Stimulated activated CD8-positive, alpha-beta memory T cell treated with anti-CD3 and anti-CD28 coated beads, Interleukin-12 subunit alpha, Interleukin-12 subunit beta, amount 100 ng/mL, for 1 hour (primary cell): ENCODE measurements around the gene POP7.
"Not testable (repeated sequence)": the region's sequence is repeated elsewhere in the genome, so short reads cannot be mapped to it uniquely, and the experiment has no call there.

Source experiments
- DNase-seq: peaks from one replicate; pipeline ENCODE4 v3.0.0-alpha.2; 2020; ENCODE audit warnings: low read depth

The POP7 gene

GRCh38 chr7:100691676-100692577 is 14.0 kb upstream of the POP7 start:
- DNase-seq, result peak; percentile 70

- DNase-seq, result no peak
Measured at GRCh38 chr7:100692578-100692961, 13.4 kb upstream of the POP7 start.

DNA sequence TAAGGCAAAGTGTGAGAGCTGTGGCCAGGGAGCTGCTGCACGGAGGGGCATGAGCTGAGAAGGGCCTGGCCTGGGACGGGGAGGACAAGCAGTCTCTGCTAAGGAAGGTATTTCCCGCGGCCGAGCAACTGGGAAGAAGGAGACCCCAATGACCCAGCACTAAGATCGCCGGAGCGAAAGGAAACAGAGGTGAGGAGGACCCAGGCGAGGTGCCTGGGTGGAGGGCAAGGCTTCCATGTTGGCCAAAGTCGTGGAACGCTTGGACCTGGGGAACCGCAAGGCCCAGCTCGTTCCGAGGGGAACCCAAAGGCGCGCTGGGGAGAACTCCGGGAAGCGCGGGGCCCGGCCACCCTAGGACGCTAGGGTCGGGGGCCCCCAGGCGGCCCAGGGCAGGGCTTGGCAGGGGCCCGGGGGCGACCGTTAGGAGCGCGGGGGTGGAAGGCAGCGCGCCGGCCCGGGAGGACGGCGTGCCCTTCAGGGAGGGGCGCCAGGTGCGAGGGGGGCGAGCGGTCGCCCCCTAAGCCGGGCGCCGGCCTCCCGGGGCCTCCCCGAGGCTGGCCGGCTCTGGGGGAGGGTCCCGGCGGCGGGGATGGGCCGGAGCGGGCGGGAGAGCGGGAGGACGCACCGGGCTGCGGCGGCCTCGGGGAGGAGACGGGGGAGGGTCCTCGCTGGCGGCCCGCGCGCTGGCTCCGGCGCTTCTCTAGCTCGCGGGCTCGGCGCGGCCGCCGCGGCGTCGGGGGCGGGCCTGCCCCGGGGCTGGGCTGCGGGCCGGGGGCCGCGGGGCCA is 12.4 kb upstream of the POP7 start:
- DNase-seq, result no peak

DNA sequence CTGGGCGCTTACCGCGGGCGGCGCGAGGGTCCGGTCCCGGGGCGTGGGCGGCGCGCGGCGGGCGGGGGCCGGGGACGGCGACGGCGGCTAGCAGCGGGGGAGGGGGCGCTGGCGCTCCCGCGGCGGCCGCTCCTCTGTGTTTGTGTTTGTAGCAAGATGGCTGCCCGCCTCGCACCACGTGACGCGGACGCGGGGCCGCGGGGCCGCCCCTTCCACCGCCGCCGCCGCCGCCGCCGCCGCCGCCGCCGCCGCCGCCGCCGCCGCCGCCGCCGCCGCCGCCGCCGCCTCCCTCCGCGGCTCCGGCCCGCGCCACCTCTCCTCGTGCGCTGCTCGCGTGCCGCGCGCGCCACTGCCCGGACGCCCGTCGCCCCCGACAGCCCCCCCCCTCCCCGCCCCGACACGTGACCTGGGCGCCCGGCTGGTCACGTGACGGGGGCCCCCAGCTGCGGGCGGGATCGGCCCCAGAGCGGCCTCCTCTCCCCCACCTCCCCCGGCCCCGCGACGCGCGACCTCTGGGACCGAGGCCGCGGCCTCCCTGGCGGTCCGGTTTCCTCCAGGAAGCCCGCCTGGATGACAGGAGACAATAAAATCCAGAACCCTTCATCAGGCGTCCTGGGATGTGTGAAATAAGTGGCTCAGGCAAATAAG is 11.7 kb upstream of the POP7 start, which contains the start of gene GIGYF1:
GIGYF1 (minus strand) TSS at position 153 of the 648 bp plus-strand sequence. CDS start 6,012 bp downstream, outside the sequence.
- DNase-seq, result peak; percentile 48

DNA sequence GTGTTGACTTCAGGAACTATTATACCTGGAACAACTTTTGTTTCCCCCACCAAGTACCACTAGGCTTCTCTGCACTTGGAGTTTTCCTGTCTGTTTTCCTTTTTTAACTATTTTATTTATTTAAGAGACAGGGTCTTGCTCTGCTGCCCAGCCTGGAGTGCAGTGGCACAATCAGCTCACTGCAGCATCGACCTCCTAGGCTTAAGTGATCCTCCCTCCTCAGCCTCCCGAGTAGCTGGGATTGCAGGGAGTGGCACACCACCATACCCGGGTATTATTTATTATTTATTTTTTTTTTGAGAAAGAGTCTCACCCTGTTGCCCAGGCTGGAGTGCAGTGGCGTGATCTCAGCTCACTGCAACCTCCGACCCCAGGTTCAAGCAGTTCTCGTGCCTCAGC is 9.8 kb upstream of the POP7 start:
- no peak for DNase-seq

- no peak for DNase-seq
Measured at GRCh38 chr7:100699018-100699417, 6.9 kb upstream of the POP7 start.

- not testable (repeated sequence) for DNase-seq
Measured at GRCh38 chr7:100701089-100701488, 4.8 kb upstream of the POP7 start.

DNA sequence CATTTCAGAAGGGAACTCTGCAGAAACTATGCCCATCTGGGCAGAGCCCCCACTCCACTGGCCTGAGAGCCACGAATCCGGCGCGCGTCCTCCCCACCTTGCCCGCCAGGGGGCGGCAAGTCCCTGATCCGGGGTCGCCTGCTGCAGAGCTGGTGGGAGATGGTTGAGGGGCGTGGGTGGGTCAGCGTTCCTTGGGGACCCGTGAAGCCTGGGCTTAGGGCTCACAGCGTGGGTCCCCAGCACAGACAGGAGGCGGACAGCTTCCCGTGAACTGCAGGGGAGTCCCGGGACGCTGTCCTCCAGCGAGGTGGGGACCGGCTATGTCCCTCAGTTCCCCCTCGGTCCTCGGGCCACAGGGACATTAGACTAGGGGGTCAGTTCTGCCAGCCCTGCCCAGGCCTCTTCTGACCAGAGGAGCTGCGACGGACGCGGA is 585 bp upstream of the POP7 start:
- peak; percentile 63 for DNase-seq

GRCh38 chr7:100706672-100707311 is 871 bp downstream of the POP7 start:
- DNase-seq, result no peak

GRCh38 chr7:100708395-100708794 is 2.5 kb downstream of the POP7 start:
- DNase-seq, result no peak

DNA sequence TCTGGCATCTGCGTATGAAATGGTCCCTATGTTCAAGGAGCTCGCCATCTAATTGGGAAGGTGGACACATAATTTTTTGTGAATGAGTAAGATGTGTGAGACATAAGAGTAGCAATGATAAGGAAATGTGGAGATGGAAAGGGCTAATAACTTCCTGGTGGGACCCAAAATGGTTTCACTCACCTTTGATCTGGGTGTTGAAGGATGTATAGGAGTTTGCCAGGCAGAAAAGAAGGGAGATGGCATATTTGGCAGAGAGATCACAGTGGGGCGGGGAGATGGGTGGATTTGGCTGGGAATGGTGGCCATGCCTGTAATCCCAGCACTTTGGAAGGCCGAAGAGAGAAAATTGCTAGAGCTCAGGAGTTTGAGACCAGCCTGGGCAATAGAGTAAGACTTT is 4.5 kb downstream of the POP7 start:
- DNase-seq, result no peak

DNA sequence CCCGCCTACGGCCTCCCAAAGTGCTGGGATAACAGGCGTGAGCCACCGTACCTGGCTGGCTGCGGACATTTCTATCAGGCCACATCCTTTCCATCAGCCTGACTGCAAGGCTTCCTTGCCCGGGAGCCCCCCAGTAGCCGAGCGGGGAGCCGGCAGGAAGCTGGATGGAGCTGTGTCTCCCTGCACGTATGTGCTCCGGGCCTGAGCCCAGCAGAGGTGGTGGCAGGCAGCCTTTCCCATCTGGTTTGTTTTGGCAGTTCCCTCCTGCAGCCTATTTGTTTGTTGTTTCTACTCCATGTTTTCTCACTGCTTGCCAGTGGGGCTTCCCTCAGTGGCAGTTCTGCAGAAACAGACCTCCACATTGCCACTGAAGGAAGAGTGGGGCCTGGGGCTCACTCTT is 5.4 kb downstream of the POP7 start:
- DNase-seq, result no peak

DNA sequence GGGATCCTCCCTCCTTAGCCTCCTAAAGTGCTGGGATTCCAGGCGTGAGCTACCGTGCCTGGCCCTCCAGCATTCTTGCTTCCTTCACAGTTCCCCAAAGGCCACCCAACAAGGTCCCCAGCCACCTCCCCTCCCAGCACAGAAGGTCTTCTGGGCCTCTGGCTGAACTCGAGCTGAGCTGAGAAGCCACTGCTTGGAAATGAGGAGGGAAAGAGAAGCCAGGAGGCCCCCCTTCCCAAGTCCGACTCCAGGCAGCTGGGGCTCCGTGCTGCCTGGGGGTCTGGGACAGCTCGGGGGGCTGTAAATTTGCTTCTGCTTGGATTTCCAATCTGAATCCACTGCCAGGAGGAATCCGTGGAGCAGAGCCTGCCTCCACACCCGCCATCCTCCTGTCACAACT is 8.8 kb downstream of the POP7 start:
- no peak for DNase-seq

- DNase-seq, result not testable (repeated sequence)
Measured at GRCh38 chr7:100717073-100717472, 11.2 kb downstream of the POP7 start.

- no peak for DNase-seq
Measured at GRCh38 chr7:100719523-100720278, 13.8 kb downstream of the POP7 start.

DNA sequence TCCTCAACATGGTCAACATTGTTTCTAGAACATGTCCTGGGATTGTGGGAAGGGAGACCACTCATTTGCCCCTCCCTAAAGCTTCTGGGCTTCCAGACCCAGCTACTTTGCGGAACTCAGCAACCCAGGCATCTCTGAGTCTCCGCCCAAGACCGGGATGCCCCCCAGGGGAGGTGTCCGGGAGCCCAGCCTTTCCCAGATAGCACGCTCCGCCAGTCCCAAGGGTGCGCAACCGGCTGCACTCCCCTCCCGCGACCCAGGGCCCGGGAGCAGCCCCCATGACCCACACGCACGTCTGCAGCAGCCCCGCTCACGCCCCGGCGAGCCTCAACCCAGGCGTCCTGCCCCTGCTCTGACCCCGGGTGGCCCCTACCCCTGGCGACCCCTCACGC is 14.4 kb downstream of the POP7 start, which contains the start of gene EPO:
EPO (plus strand) TSS at position 190 of the 392 bp plus-strand sequence. CDS start 513 bp downstream, outside the sequence.
- DNase-seq, result no peak

DNA sequence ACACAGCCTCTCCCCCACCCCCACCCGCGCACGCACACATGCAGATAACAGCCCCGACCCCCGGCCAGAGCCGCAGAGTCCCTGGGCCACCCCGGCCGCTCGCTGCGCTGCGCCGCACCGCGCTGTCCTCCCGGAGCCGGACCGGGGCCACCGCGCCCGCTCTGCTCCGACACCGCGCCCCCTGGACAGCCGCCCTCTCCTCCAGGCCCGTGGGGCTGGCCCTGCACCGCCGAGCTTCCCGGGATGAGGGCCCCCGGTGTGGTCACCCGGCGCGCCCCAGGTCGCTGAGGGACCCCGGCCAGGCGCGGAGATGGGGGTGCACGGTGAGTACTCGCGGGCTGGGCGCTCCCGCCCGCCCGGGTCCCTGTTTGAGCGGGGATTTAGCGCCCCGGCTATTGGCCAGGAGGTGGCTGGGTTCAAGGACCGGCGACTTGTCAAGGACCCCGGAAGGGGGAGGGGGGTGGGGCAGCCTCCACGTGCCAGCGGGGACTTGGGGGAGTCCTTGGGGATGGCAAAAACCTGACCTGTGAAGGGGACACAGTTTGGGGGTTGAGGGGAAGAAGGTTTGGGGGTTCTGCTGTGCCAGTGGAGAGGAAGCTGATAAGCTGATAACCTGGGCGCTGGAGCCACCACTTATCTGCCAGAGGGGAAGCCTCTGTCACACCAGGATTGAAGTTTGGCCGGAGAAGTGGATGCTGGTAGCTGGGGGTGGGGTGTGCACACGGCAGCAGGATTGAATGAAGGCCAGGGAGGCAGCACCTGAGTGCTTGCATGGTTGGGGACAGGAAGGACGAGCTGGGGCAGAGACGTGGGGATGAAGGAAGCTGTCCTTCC is 15.0 kb downstream of the POP7 start:
- DNase-seq, result no peak

- no peak for DNase-seq
Measured at GRCh38 chr7:100721505-100721812, 15.5 kb downstream of the POP7 start.

DNA sequence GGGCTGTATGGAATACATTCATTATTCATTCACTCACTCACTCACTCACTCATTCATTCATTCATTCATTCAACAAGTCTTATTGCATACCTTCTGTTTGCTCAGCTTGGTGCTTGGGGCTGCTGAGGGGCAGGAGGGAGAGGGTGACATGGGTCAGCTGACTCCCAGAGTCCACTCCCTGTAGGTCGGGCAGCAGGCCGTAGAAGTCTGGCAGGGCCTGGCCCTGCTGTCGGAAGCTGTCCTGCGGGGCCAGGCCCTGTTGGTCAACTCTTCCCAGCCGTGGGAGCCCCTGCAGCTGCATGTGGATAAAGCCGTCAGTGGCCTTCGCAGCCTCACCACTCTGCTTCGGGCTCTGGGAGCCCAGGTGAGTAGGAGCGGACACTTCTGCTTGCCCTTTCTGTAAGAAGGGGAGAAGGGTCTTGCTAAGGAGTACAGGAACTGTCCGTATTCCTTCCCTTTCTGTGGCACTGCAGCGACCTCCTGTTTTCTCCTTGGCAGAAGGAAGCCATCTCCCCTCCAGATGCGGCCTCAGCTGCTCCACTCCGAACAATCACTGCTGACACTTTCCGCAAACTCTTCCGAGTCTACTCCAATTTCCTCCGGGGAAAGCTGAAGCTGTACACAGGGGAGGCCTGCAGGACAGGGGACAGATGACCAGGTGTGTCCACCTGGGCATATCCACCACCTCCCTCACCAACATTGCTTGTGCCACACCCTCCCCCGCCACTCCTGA is 16.7 kb downstream of the POP7 start:
- DNase-seq, result no peak
